HG03159 (cell line): Measurements from ENCODE around the gene ODAD4.
"Not testable (repeated sequence)": the region's sequence is repeated elsewhere in the genome, so short reads cannot be mapped to it uniquely, and the experiment has no call there.

Experiments
- ATAC-seq: cut with Tn5 transposase; IDR thresholded peaks from one replicate; pipeline ENCODE4 v1.9.1; 2021; ENCODE audit warnings: mild to moderate bottlenecking, moderate library complexity; ENCODE audit not compliant: unreplicated experiment

The ODAD4 gene

GRCh38 chr17:41998497-41998896, 68.1 kb downstream of the ODAD4 start:
- no peak for ATAC-seq

- no peak for ATAC-seq
These were observed 70.2 kb downstream of the ODAD4 start for GRCh38 chr17:42000413-42001133.

- no peak for ATAC-seq
These were observed 71.3 kb downstream of the ODAD4 start for GRCh38 chr17:42001729-42002128.

DNA sequence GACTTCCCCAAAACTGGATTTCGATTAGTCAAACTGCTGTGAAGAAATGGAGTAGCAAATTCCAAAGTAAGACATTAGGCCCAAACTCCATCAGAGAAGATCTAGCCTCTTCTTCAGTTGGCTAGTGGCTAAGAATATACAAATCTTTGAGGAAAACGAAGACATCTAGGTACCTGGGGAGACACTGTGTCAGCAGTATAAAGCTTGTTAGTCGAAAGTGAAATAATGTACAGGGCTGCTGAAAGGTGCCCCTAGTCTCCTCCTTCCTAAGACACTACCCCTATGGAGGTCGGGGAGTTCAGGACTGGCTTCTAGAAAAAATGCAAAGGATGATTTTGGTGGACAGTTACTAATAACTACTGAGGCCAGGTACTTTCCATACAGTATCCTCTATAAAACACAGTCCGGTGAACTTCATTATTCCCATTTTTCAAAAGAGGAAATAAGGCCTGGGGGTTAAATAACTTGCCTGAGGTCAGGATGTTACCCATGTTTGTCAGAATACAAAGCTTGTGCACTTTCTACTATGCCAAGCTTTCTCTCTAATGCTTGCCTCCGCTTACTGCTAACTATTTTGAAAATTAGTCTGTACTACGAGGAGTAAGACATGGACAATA, 71.9 kb downstream of the ODAD4 start:
- no peak for ATAC-seq

DNA sequence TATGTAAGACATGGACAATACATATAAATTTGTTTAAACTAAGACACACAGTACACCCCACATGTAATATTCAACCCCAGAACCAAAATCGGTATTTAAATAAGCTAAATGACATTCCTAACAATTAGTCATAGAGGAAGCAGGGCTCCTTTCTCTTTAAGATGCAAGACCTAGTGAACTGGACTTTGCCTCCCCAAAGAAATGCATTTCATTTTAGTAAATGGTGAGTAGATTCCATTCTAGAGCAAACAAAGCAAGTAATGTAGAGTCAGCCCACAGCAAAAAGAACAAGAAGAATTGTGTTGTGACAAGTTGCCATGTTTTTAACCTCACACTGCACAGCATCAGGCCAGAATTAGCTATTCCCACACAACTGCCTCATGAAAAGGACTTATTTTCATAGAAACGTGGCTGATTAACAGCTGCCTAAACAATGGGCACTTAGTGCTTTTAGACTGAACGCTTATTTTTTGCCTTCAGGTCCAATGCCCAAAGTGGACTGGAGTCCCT, 72.4 kb downstream of the ODAD4 start:
- no peak for ATAC-seq

GRCh38 chr17:42005166-42005565, 74.7 kb downstream of the ODAD4 start:
- ATAC-seq = no peak

- no peak for ATAC-seq
These were observed 78.8 kb downstream of the ODAD4 start for GRCh38 chr17:42009170-42009569.

- not testable (repeated sequence) for ATAC-seq
These were observed 79.9 kb downstream of the ODAD4 start for GRCh38 chr17:42010266-42010680.

- ATAC-seq = no peak
These were observed 80.6 kb downstream of the ODAD4 start for GRCh38 chr17:42010898-42011516.

DNA sequence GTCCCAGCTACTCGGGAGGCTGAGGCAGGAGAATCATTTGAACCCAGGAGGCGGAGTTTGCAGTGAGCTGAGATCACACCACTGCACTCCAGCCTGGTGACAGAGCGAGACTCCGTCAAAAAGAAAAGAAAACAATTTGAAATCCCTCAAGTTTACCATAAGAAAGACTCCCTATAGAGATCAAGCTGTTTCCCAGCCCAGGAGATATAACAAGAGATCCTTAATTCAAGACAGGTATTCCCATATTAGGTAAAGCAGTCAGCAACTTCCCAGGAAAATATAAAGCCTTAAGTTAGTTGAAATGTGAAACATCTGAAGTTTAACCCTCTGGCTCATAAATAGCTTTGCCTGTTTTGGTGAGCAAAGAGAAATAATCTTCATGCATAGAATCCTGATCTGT, 81.9 kb downstream of the ODAD4 start:
- not testable (repeated sequence) for ATAC-seq

- not testable (repeated sequence) for ATAC-seq
These were observed 83.3 kb downstream of the ODAD4 start for GRCh38 chr17:42013740-42014139.
